HepG2 (cell line): ENCODE results near the gene NDUFS2. TPM values are rescaled to one million over a fixed set of nuclear protein-coding genes. Genes with fewer than 3 reads are reported as not detected.
"Not testable (repeated sequence)": the region's sequence is repeated elsewhere in the genome, so short reads cannot be mapped to it uniquely, and the experiment has no call there.

ENCODE experiments used
- ATAC-seq: fragments of 200-7000 bp; cut with Tn5 transposase; 3 replicates; pipeline ENCODE4 v1.9.1; 2020; ENCODE audit warnings: mild to moderate bottlenecking, moderate library complexity
- BruUV-seq: library from RNA; stranded (reverse); fragments of 400-500 nt; replicated peaks from 2 replicates; lab custom pipeline; 2021; lab: Mats Ljungman, UMichigan
- CTCF ChIA-PET: fragments of 300-600 bp; formaldehyde crosslinking; extraction: SDS; loops from one replicate; lab custom pipeline; 2021; ENCODE audit warnings: low total read pairs, inconsistent platforms, low intra/inter-chr PET ratio; lab: Yijun Ruan, JAX
- POLR2A ChIA-PET: fragments of 350-600 bp; sonication (Branson Sonifier 250); formaldehyde crosslinking; loops from one replicate; lab custom pipeline; 2020; ENCODE audit warnings: antibody characterized with exemption, inconsistent platforms; lab: Yijun Ruan, JAX
- DNase-seq: peaks from one replicate; pipeline ENCODE4 v3.0.0-alpha.2; 2015; ENCODE audit warnings: low spot score
- FAIRE-seq: peaks from 3 replicates; lab custom pipeline; 2011; peaks lifted over from hg19 to GRCh38; lab: Jason Lieb, UNC
- H2AFZ ChIP-seq: one replicate; pipeline ENCODE4 v1.6.1; 2011; ENCODE audit warnings: low read length, inconsistent platforms
- H3K27ac ChIP-seq: fragments of 300-600 bp; 3 replicates; pipeline ENCODE4 v1.8.0; 2011; ENCODE audit warnings: mixed run types, mild to moderate bottlenecking, mixed read lengths, low read length, inconsistent platforms; ENCODE audit not compliant: insufficient read depth; ENCODE audit errors: extremely low read length
- H3K27me3 ChIP-seq, 2 experiments: fragments of 200-600 bp in 1 of 2; 2 replicates in 1 of 2; 3 replicates in 1 of 2; pipeline versions ENCODE4 v1.6.0 to v1.8.0; 2011; ENCODE audit warnings: low read length in 2 of 2, mild to moderate bottlenecking in 2 of 2, moderate library complexity in 2 of 2, inconsistent platforms in 1 of 2; ENCODE audit not compliant: insufficient read depth in 2 of 2, control insufficient read depth in 1 of 2
- H3K36me3 ChIP-seq, 2 experiments: fragments of 200-600 bp in 1 of 2; replicated peaks in 1 of 2; 2 replicates in 1 of 2; 3 replicates in 1 of 2; pipeline versions ENCODE4 v1.5.1 to v1.8.0; 2011; ENCODE audit warnings: low read length in 2 of 2, inconsistent platforms in 1 of 2; ENCODE audit not compliant: insufficient read depth in 2 of 2, control insufficient read depth in 1 of 2
- H3K4me1 ChIP-seq: 2 replicates; pipeline ENCODE4 v1.5.1; 2012; ENCODE audit warnings: low read length, inconsistent platforms; ENCODE audit not compliant: insufficient read depth
- H3K4me2 ChIP-seq: 2 replicates; pipeline ENCODE4 v1.6.0; 2011; ENCODE audit warnings: low read depth, low read length, inconsistent platforms
- H3K4me3 ChIP-seq, 3 experiments: fragments of 200-600 bp in 1 of 3; sonication (generic), shearing (Covaris generic) in 1 of 3; replicated peaks in 1 of 3; 2 replicates each; pipeline ENCODE4 v1.5.1; 2011 to 2016; ENCODE audit warnings: low read length in 3 of 3, inconsistent platforms in 2 of 3, low read depth in 2 of 3, mild to moderate bottlenecking in 2 of 3, control low read depth in 1 of 3, mixed read lengths in 1 of 3; ENCODE audit not compliant: insufficient read depth in 1 of 3
- H3K79me2 ChIP-seq: one replicate; pipeline ENCODE4 v1.6.1; 2011; ENCODE audit warnings: low read length, inconsistent platforms; ENCODE audit not compliant: insufficient read depth
- H3K9ac ChIP-seq: 2 replicates; pipeline ENCODE4 v1.6.0; 2011; ENCODE audit warnings: mild to moderate bottlenecking, low read depth, low read length, inconsistent platforms; ENCODE audit not compliant: insufficient read depth
- H3K9me3 ChIP-seq: 2 replicates; pipeline ENCODE4 v1.5.1; 2012; ENCODE audit warnings: mild to moderate bottlenecking, low read length
- H4K20me1 ChIP-seq: 2 replicates; pipeline ENCODE4 v1.6.0; 2011; ENCODE audit warnings: inconsistent platforms, mild to moderate bottlenecking, low read length, moderate library complexity; ENCODE audit not compliant: insufficient read depth
- CEBPG ChIP-seq: IDR thresholded peaks from 2 replicates; pipeline ENCODE4 v1.6.1; 2016
- CREM ChIP-seq, 2 experiments: sonication (generic) in 1 of 2; formaldehyde crosslinking in 1 of 2; IDR thresholded peaks; 2 replicates each; pipeline versions ENCODE4 v1.4.0 to v1.6.1; 2016 to 2020; ENCODE audit warnings: antibody characterized with exemption in 1 of 2, mild to moderate bottlenecking in 1 of 2, missing genetic modification reagents in 1 of 2
- FOXA1 ChIP-seq, 2 experiments: fragments of 450-650 bp in 1 of 2; sonication (generic) in 1 of 2; formaldehyde crosslinking in 1 of 2; IDR thresholded peaks; 2 replicates each; pipeline versions ENCODE4 v1.4.0 to v1.6.1; 2016 to 2020; ENCODE audit warnings: missing genetic modification reagents in 1 of 2
- FOXA3 ChIP-seq: IDR thresholded peaks from 2 replicates; pipeline ENCODE4 v1.6.1; 2016; ENCODE audit warnings: missing genetic modification reagents, missing compliant biosample characterization
- HNF4A ChIP-seq: sonication (generic); formaldehyde crosslinking; IDR thresholded peaks from 2 replicates; pipeline ENCODE4 v1.4.0; 2020; ENCODE audit warnings: missing genetic modification reagents
- NR2F6 ChIP-seq, 2 experiments: IDR thresholded peaks; 2 replicates each; pipeline ENCODE4 v1.6.1; 2016; ENCODE audit warnings: antibody characterized with exemption in 1 of 2, mild to moderate bottlenecking in 1 of 2
- PAXIP1 ChIP-seq: sonication (generic); formaldehyde crosslinking; conservative IDR thresholded peaks from 2 replicates; pipeline ENCODE4 v1.4.0; 2020; ENCODE audit warnings: mild to moderate bottlenecking, missing genetic modification reagents, moderate library complexity
- RARA ChIP-seq: IDR thresholded peaks from 2 replicates; pipeline ENCODE4 v1.6.1; 2016; ENCODE audit warnings: missing genetic modification reagents, missing compliant biosample characterization
- RXRB ChIP-seq: IDR thresholded peaks from 2 replicates; pipeline ENCODE4 v1.6.1; 2016; ENCODE audit warnings: borderline replicate concordance, missing genetic modification reagents, missing compliant biosample characterization
- WGBS: methylation state at CpG from one replicate; pipeline ENCODE4 v1.1.6; 2017; ENCODE audit warnings: low lambda C conversion rate; 5-methylcytosine and 5-hydroxymethylcytosine counted together
- in situ Hi-C: cut with HindIII; loops from 2 replicates; pipeline ENCODE4 v1.10.0; 2017; ENCODE audit warnings: low pct_unique_long_range_greater_than_20kb; ENCODE audit not compliant: extremely low pct_ligation_motif_present
- intact Hi-C: fragments of 100-400 bp; cut with micrococcal nuclease; formaldehyde crosslinking; loops from one replicate; pipeline ENCODE4 v1.10.0; 2022; ENCODE audit not compliant: unreplicated experiment
- polyA plus RNA-seq, 8 experiments: library from polyadenylated mRNA; depleted of rRNA in 3 of 8; stranded (reverse) in 7 of 8; unstranded in 1 of 8; fragments of >200 nt; fragmentation: Illumina TruSeq in 4 of 8; extraction: Trizol in 4 of 8; gene quantifications; 2 replicates each; pipeline versions ENCODE4 v1.2.1 to v1.2.3, GENCODE V29; 2011 to 2016; ENCODE audit warnings: low read depth in 4 of 8, missing spikeins in 1 of 8, mixed read lengths in 1 of 8; ENCODE audit not compliant: insufficient read depth in 1 of 8
- total RNA-seq, 5 experiments: library from RNA; depleted of rRNA; stranded (reverse); fragments of >200 nt; fragmentation: Illumina TruSeq; extraction: Trizol; gene quantifications; 2 replicates each; pipeline ENCODE4 v1.2.3, GENCODE V29; 2016; ENCODE audit warnings: low read depth in 1 of 5

The NDUFS2 gene
- total and polyA plus RNA-seq, 2 of the 13 experiments (the other 11 are each of a cell fraction or from before 2014, with no cell fraction given) = 89.9 to 118 TPM

GRCh38 chr1:161255302-161255701 is 53.1 kb downstream of the NDUFS2 start (continued):
- TF ChIP-seq RXRB (peak; percentile 63), HNF4A (CRISPR knock-in tag) (peak; percentile 68), RARA (CRISPR knock-in tag) (peak; percentile 89)

GRCh38 chr1:161255955-161256520 is 53.9 kb downstream of the NDUFS2 start:
- H3K27ac ChIP-seq; ATAC-seq; H2AFZ ChIP-seq; FAIRE-seq; CTCF ChIA-PET; DNase-seq; H3K79me2 ChIP-seq; H4K20me1 ChIP-seq; in situ Hi-C loops; intact Hi-C loops; H3K36me3 ChIP-seq; H3K9ac ChIP-seq; BruUV-seq; TF ChIP-seq NR2F6, CREM (CRISPR knock-in tag; IDR thresholded peaks at IDR 0.05): not testable (repeated sequence)
- H3K9me3 ChIP-seq = peaks cover 11% of the 10 kb centered on the region
- H3K4me2 ChIP-seq = peak overlapping the region; percentile 47
- POLR2A ChIA-PET = interaction anchor here (0.7 to 1.0 kb wide), 2 partner anchors 31 to 33 kb away, joined by 3 read pairs; partner anchors contain the start of genes APOA2 and TOMM40L
- WGBS = 4% methylated on average over 4 of the region's 4 CpGs
- TF ChIP-seq HNF4A (CRISPR knock-in tag) (peak; percentile 48; the same call in 1 of the 2 replicates), CEBPG (peak; percentile 48; the same call in 1 of the 2 replicates), FOXA3 (CRISPR knock-in tag) (peak; percentile 74), NR2F6 (IDR thresholded peaks at IDR 0.05) (0 out of 2 replicates have a peak, but pooled peaks have one; percentile 21), CREM (IDR thresholded peaks at IDR 0.05) (0 out of 2 replicates have a peak, but pooled peaks have one; percentile 15), FOXA1 (IDR thresholded peaks at IDR 0.05) (0 out of 2 replicates have a peak, but pooled peaks have one; percentile 22), FOXA1 (CRISPR knock-in tag; IDR thresholded peaks at IDR 0.05) (peak; percentile 19; the same call in 1 of the 2 replicates), PAXIP1 (peak; percentile 44)
- H3K4me1 ChIP-seq = peaks cover 52% of the 10 kb centered on the region
- peaks cover 0 to 16% of the 10 kb centered on the region in 2 experiments; a peak in 3 of 5 replicates for H3K27me3 ChIP-seq
- H3K4me3 ChIP-seq = peak overlapping the region in 1 of 3 experiments; percentile 12; a peak in 1 of 6 replicates

- not testable (repeated sequence) for H3K27ac ChIP-seq, BruUV-seq, H3K9ac ChIP-seq
Observed at GRCh38 chr1:161257109-161257508, 54.9 kb downstream of the NDUFS2 start.

More at GRCh38 chr1:161257109-161257508, 54.9 kb downstream of the NDUFS2 start:
- POLR2A ChIA-PET, H3K36me3 ChIP-seq, DNase-seq, H2AFZ ChIP-seq, H3K4me3 ChIP-seq, H4K20me1 ChIP-seq, in situ Hi-C loops, CTCF ChIA-PET, FAIRE-seq, H3K4me2 ChIP-seq, H3K79me2 ChIP-seq, ATAC-seq, intact Hi-C loops: not testable (repeated sequence)
- WGBS = 89% methylated on average over 4 of the region's 5 CpGs
- Histone ChIP-seq H3K9me3 (peaks cover 11% of the 10 kb centered on the region), H3K4me1 (peaks cover 51% of the 10 kb centered on the region), H3K27me3 (peaks cover 0 to 16% of the 10 kb centered on the region in 2 experiments; a peak in 3 of 5 replicates)
